SIG-M5 (cell line): ENCODE measurements around the gene KLK13.

Source experiments
- DNase-seq: peaks from one replicate; lab custom pipeline; 2025; lab: John Stamatoyannopoulos, UW

The KLK13 gene

GRCh38 chr19:51060973-51061372 is 3.9 kb downstream of the KLK13 start:
- no peak for DNase-seq

GRCh38 chr19:51060336-51060735 is 4.6 kb downstream of the KLK13 start:
- no peak for DNase-seq

- no peak for DNase-seq
Measured at GRCh38 chr19:51059715-51060114, 5.2 kb downstream of the KLK13 start.

GRCh38 chr19:51055866-51056265 is 9.0 kb downstream of the KLK13 start:
- no peak for DNase-seq

GRCh38 chr19:51047031-51047335 is 17.9 kb downstream of the KLK13 start:
- DNase-seq: no peak

GRCh38 chr19:51044327-51044726 is 20.6 kb downstream of the KLK13 start:
- no peak for DNase-seq

- DNase-seq: no peak
Measured at GRCh38 chr19:51043497-51043896, 21.4 kb downstream of the KLK13 start.

GRCh38 chr19:51040151-51040550 is 24.7 kb downstream of the KLK13 start:
- DNase-seq: no peak

- no peak for DNase-seq
Measured at GRCh38 chr19:51036519-51036918, 28.4 kb downstream of the KLK13 start.

GRCh38 chr19:51034704-51035103 is 30.2 kb downstream of the KLK13 start, which contains the start of gene KLK12:
Gene KLK12 (minus strand): TSS chr19:51035002. CDS start chr19:51034621, 381 bp downstream.
- DNase-seq: no peak

- DNase-seq: no peak
Measured at GRCh38 chr19:51031880-51032225, 33.0 kb downstream of the KLK13 start.

GRCh38 chr19:51031220-51031879 is 33.5 kb downstream of the KLK13 start:
- no peak for DNase-seq

- DNase-seq: no peak
Measured at GRCh38 chr19:51030631-51031030, 34.3 kb downstream of the KLK13 start.

- DNase-seq: no peak
Measured at GRCh38 chr19:51029718-51030117, 35.2 kb downstream of the KLK13 start.

GRCh38 chr19:51027873-51028272 is 37.0 kb downstream of the KLK13 start:
- DNase-seq: no peak

- no peak for DNase-seq
Measured at GRCh38 chr19:51027126-51027806, 37.6 kb downstream of the KLK13 start.

GRCh38 chr19:51026554-51026831 is 38.4 kb downstream of the KLK13 start, which contains the start of gene KLK11:
Gene KLK11 (minus strand): TSS chr19:51026616. CDS start chr19:51025631, 985 bp downstream.
- DNase-seq: no peak

GRCh38 chr19:51025809-51026553 is 38.9 kb downstream of the KLK13 start:
- DNase-seq: no peak

GRCh38 chr19:51025401-51025800 is 39.5 kb downstream of the KLK13 start:
- DNase-seq: no peak

GRCh38 chr19:51024924-51025323 is 40.0 kb downstream of the KLK13 start:
- no peak for DNase-seq

- DNase-seq: no peak
Measured at GRCh38 chr19:51023946-51024345, 40.9 kb downstream of the KLK13 start.

- no peak for DNase-seq
Measured at GRCh38 chr19:51022526-51022925, 42.4 kb downstream of the KLK13 start.

GRCh38 chr19:51020988-51021651 is 43.8 kb downstream of the KLK13 start:
- DNase-seq: no peak
